Measurements from ENCODE around the gene PLXNB1. TPM values are rescaled to one million over a fixed set of nuclear protein-coding genes. Genes with fewer than 3 reads are reported as not detected.

PLXNB1 gene
- polyA plus RNA-seq, 2 of the 4 experiments (the other 2 are of a cell fraction): 10.0 to 20.9 TPM

GRCh38 chr3:48426944-48427629 lies 2.8 kb downstream of the PLXNB1 start (continued):
- TF ChIP-seq NR3C1 (IDR thresholded peaks at IDR 0.05) (no peak), EHF (CRISPR knock-in tag; IDR thresholded peaks at IDR 0.05) (no peak), BHLHE40 (IDR thresholded peaks at IDR 0.05; ENCODE audit: low read depth, low read length) (no peak)

GRCh38 chr3:48426401-48426909 lies 3.4 kb downstream of the PLXNB1 start:
- TF ChIP-seq, protein P1, sequence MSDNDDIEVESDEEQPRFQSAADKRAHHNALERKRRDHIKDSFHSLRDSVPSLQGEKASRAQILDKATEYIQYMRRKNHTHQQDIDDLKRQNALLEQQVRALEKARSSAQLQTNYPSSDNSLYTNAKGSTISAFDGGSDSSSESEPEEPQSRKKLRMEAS (IDR thresholded peaks at IDR 0.05): no peak
- TF ChIP-seq KDM1A (IDR thresholded peaks at IDR 0.05; ENCODE audit: low read depth) (no peak), NFE2L2 (conservative IDR thresholded peaks at IDR 0.05; ENCODE audit: low read length) (no peak), PHF8 (IDR thresholded peaks at IDR 0.05; ENCODE audit: borderline replicate concordance, low read depth) (no peak), E2F6 (IDR thresholded peaks at IDR 0.05; ENCODE audit: borderline replicate concordance, low read depth) (no peak), HEYL (CRISPR knock-in tag; IDR thresholded peaks at IDR 0.05) (no peak), JUN (IDR thresholded peaks at IDR 0.05) (no peak), ESRRA (IDR thresholded peaks at IDR 0.05; ENCODE audit: borderline replicate concordance, low read length) (no peak)
- TF ChIP-seq, protein P2, sequence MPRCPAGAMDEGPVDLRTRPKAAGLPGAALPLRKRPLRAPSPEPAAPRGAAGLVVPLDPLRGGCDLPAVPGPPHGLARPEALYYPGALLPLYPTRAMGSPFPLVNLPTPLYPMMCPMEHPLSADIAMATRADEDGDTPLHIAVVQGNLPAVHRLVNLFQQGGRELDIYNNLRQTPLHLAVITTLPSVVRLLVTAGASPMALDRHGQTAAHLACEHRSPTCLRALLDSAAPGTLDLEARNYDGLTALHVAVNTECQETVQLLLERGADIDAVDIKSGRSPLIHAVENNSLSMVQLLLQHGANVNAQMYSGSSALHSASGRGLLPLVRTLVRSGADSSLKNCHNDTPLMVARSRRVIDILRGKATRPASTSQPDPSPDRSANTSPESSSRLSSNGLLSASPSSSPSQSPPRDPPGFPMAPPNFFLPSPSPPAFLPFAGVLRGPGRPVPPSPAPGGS (IDR thresholded peaks at IDR 0.05): no peak
- no peak overlapping the region for H3K4me3 ChIP-seq
- 0 out of 6 replicates have a peak overlapping the region, but pooled peaks of 1 of the 2 experiments have one; percentile 26 for H3K27ac ChIP-seq
- DNase-seq (ENCODE audit: low read depth in 1 of 2, low spot score in 1 of 2) (no peak), FAIRE-seq (no peak), ATAC-seq (no peak)
- peaks cover 42% of the 10 kb centered on the region for H3K4me1 ChIP-seq
- ChIA-PET CTCF (interaction anchor here (1.8 to 31.5 kb wide), 3 partner anchors 5 to 153 kb away, joined by 4 to 488 read pairs (median 488); partner anchors contain the start of gene PLXNB1), POLR2A (no interaction called here)
- 60% methylated on average over 4 of the region's 11 CpGs for WGBS (ENCODE audit: missing lambda C conversion rate)
- no peaks in the 10 kb centered on the region for H3K9me3 ChIP-seq
- H3K4me2 ChIP-seq: no peak overlapping the region

GRCh38 chr3:48425281-48425812 lies 4.5 kb downstream of the PLXNB1 start:
- Histone ChIP-seq H3K27ac (no peak overlapping the region), H3K4me3 (no peak overlapping the region), H3K4me2 (no peak overlapping the region), H3K9me3 (no peaks in the 10 kb centered on the region), H3K4me1 (peaks cover 33% of the 10 kb centered on the region)
- CTCF ChIA-PET: interaction anchor here (1.8 to 31.5 kb wide), 3 partner anchors 6 to 152 kb away, joined by 4 to 488 read pairs (median 488); partner anchors contain the start of gene PLXNB1
- POLR2A ChIA-PET: no interaction called here
- DNase-seq (ENCODE audit: low read depth in 1 of 2, low spot score in 1 of 2) (no peak), FAIRE-seq (no peak), ATAC-seq (no peak)
- no peak for TF ChIP-seq ZC3H11A (IDR thresholded peaks at IDR 0.05)
- no peak for TF ChIP-seq PHF8 (IDR thresholded peaks at IDR 0.05; ENCODE audit: borderline replicate concordance, low read depth)
- TF ChIP-seq EHF (CRISPR knock-in tag; IDR thresholded peaks at IDR 0.05): no peak
- no peak for TF ChIP-seq ZFP36 (IDR thresholded peaks at IDR 0.05; ENCODE audit: borderline replicate concordance, partially characterized antibody)
- no peak for TF ChIP-seq TFCP2L1 (CRISPR knock-in tag; IDR thresholded peaks at IDR 0.05)
- TF ChIP-seq, protein P3, sequence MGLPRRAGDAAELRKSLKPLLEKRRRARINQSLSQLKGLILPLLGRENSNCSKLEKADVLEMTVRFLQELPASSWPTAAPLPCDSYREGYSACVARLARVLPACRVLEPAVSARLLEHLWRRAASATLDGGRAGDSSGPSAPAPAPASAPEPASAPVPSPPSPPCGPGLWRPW (IDR thresholded peaks at IDR 0.05): no peak
- 78% methylated on average over 4 of the region's 13 CpGs for WGBS (ENCODE audit: missing lambda C conversion rate)

Measured in A549 (cell line).